A549 (cell line): ENCODE measurements around the gene GAP43. TPM values are rescaled to one million over a fixed set of nuclear protein-coding genes. Genes with fewer than 3 reads are reported as not detected.

Experiments
- ATAC-seq, 2 experiments: fragments of 200-7000 bp in 1 of 2; fragments of >200 bp in 1 of 2; cut with Nextera tagmentation in 1 of 2; cut with Tn5 transposase in 1 of 2; 3 replicates each; pipeline versions ENCODE4 v1.8.0 to v1.9.1; 2018 to 2020; ENCODE audit warnings: mild to moderate bottlenecking in 1 of 2, moderate library complexity in 1 of 2
- CTCF ChIA-PET: fragments of 300-600 bp; sonication (Branson Sonifier 250); formaldehyde crosslinking; extraction: SDS; loops from one replicate; lab custom pipeline; 2021; ENCODE audit warnings: antibody characterized with exemption, inconsistent platforms; lab: Yijun Ruan, JAX
- POLR2A ChIA-PET: fragments of 350-600 bp; formaldehyde crosslinking; extraction: SDS; loops from one replicate; lab custom pipeline; 2021; ENCODE audit warnings: antibody characterized with exemption, inconsistent platforms; lab: Yijun Ruan, JAX
- DNase-seq, 2 experiments: peaks; one replicate each; pipeline versions ENCODE4 v3.0.0 to v3.0.0-alpha.2; 2011 to 2016; ENCODE audit warnings: low read depth in 1 of 2, low spot score in 1 of 2
- FAIRE-seq: peaks from 2 replicates; lab custom pipeline; 2011; peaks lifted over from hg19 to GRCh38; lab: Jason Lieb, UNC
- H3K27ac ChIP-seq, 2 experiments: fragments of >200 bp; sonication (Bioruptor Twin); formaldehyde crosslinking; 3 replicates each; pipeline ENCODE4 v1.5.1; 2016 to 2017
- H3K4me1 ChIP-seq: fragments of >200 bp; sonication (Bioruptor Twin); formaldehyde crosslinking; 3 replicates; pipeline ENCODE4 v1.6.1; 2016
- H3K4me2 ChIP-seq: fragments of >200 bp; sonication (Bioruptor Twin); formaldehyde crosslinking; 3 replicates; pipeline ENCODE4 v1.6.1; 2016
- H3K4me3 ChIP-seq: fragments of >200 bp; sonication (Bioruptor Twin); formaldehyde crosslinking; 3 replicates; pipeline ENCODE4 v1.5.1; 2016
- H3K9me3 ChIP-seq: fragments of >200 bp; sonication (Bioruptor Twin); formaldehyde crosslinking; 3 replicates; pipeline ENCODE4 v1.6.1; 2016
- BHLHE40 ChIP-seq: IDR thresholded peaks from 2 replicates; pipeline ENCODE4 v1.6.1; 2012; ENCODE audit warnings: low read depth, low read length, inconsistent platforms
- CHD2 ChIP-seq: fragments of 150-350 bp; IDR thresholded peaks from 2 replicates; pipeline ENCODE4 v1.6.1; 2014; ENCODE audit warnings: low read length; ENCODE audit not compliant: partially characterized antibody
- CHD4 ChIP-seq: fragments of 200-600 bp; sonication (generic); IDR thresholded peaks from 2 replicates; pipeline ENCODE4 v1.6.1; 2016; ENCODE audit warnings: antibody characterized with exemption, mild to moderate bottlenecking, borderline replicate concordance
- E2F6 ChIP-seq: IDR thresholded peaks from 2 replicates; pipeline ENCODE4 v1.6.1; 2012; ENCODE audit warnings: low read depth, borderline replicate concordance
- GATA3 ChIP-seq: IDR thresholded peaks from 2 replicates; pipeline ENCODE4 v1.6.1; 2012; ENCODE audit warnings: borderline replicate concordance
- JUNB ChIP-seq: fragments of >200 bp; sonication (Bioruptor Twin); formaldehyde crosslinking; IDR thresholded peaks from 2 replicates; pipeline ENCODE4 v1.6.1; 2016
- KDM1A ChIP-seq: fragments of 200-600 bp; sonication (generic); IDR thresholded peaks from 2 replicates; pipeline ENCODE4 v1.6.1; 2016; ENCODE audit warnings: low read depth, mild to moderate bottlenecking
- MAZ ChIP-seq: fragments of 150-350 bp; IDR thresholded peaks from 2 replicates; pipeline ENCODE4 v1.6.1; 2014; ENCODE audit warnings: antibody characterized with exemption, low read depth, low read length, borderline replicate concordance
- NPAS2 ChIP-seq: fragments of 250-450 bp; sonication (Bioruptor Pico); IDR thresholded peaks from 2 replicates; pipeline ENCODE4 v1.8.0; 2022; ENCODE audit warnings: mild to moderate bottlenecking, moderate library complexity, borderline replicate concordance
- NR3C1 ChIP-seq: fragments of >200 bp; sonication (Bioruptor Twin); formaldehyde crosslinking; IDR thresholded peaks from 3 replicates; pipeline ENCODE4 v1.6.1; 2017
- PHF8 ChIP-seq: fragments of 200-600 bp; sonication (generic); IDR thresholded peaks from 2 replicates; pipeline ENCODE4 v1.6.1; 2016; ENCODE audit warnings: low read depth, mild to moderate bottlenecking, antibody characterized with exemption, moderate library complexity, borderline replicate concordance
- POLR2AphosphoS2 ChIP-seq: conservative IDR thresholded peaks from 2 replicates; pipeline ENCODE4 v1.6.1; 2012; ENCODE audit warnings: low read length, improper control_type of control experiment, inconsistent platforms
- REST ChIP-seq: fragments of 200-600 bp; sonication (generic); IDR thresholded peaks from 2 replicates; pipeline ENCODE4 v1.6.1; 2016; ENCODE audit warnings: antibody characterized with exemption, mild to moderate bottlenecking, moderate library complexity
- RNF2 ChIP-seq: fragments of 200-600 bp; sonication (generic); IDR thresholded peaks from 2 replicates; pipeline ENCODE4 v1.6.1; 2016; ENCODE audit warnings: low read depth, mild to moderate bottlenecking, antibody characterized with exemption, moderate library complexity, borderline replicate concordance
- SREBF2 ChIP-seq: fragments of 450-650 bp; IDR thresholded peaks from 2 replicates; pipeline ENCODE4 v1.6.1; 2014; ENCODE audit warnings: mild to moderate bottlenecking, moderate library complexity
- TFCP2L1 ChIP-seq: fragments of 250-450 bp; sonication (Bioruptor Pico); IDR thresholded peaks from 2 replicates; pipeline ENCODE4 v1.5.0; 2021; ENCODE audit warnings: mild to moderate bottlenecking
- ZSCAN20 ChIP-seq: fragments of 250-450 bp; sonication (Bioruptor Pico); IDR thresholded peaks from 2 replicates; pipeline ENCODE4 v1.8.0; 2022; ENCODE audit warnings: mild to moderate bottlenecking, moderate library complexity
- WGBS: methylation state at CpG from one replicate; pipeline ENCODE4 v1.1.6; 2017; ENCODE audit errors: missing lambda C conversion rate; 5-methylcytosine and 5-hydroxymethylcytosine counted together
- polyA plus RNA-seq, 4 experiments: library from polyadenylated mRNA; depleted of rRNA in 3 of 4; stranded (reverse); fragments of >200 nt; fragmentation: RNase III in 1 of 4; extraction: RNeasy Plus Mini Kit Qiagen cat#74134 plus additional on column Dnase treatment in 1 of 4; gene quantifications; 2 replicates in 3 of 4; 3 replicates in 1 of 4; pipeline ENCODE4 v1.2.3, GENCODE V29; 2011 to 2017
- TF ChIP-seq, protein P1 (sequence below): fragments of >200 bp; sonication (Bioruptor Twin); formaldehyde crosslinking; IDR thresholded peaks from 3 replicates; pipeline ENCODE4 v1.6.1; 2016

Gene GAP43
- polyA plus RNA-seq, 2 of the 4 experiments (the other 2 are of a cell fraction) = not detected

DNA sequence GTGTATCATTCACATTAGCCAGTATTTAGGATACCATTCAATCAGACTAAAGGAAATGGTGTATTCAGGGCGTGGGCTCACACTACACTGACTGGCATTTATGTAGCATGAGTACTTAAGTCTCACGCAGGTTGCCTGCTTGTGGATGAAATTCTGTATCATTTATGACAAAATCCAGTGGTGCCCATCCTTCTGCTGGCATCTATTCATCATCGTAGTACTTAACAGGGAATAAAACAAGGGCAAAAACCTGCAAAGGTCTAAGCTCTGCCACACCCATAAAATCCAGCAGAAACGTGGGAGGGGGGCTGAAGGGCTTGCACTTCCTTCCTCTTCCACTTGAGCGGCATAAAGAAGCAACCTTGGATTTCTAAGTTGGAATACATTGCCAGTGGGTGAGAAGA is 2.7 kb downstream of the GAP43 start:
- no peak for TF ChIP-seq GATA3
- TF ChIP-seq JUNB = no peak
- TF ChIP-seq, all 56 proteins: peak for 0
- ATAC-seq (peak in 1 of 2 experiments; percentile 50; a peak in 2 of 6 replicates), DNase-seq (no peak), FAIRE-seq (no peak)
- no peaks in the 10 kb centered on the region for H3K9me3 ChIP-seq
- ChIA-PET CTCF (no interaction called here), POLR2A (no interaction called here)
- no peak overlapping the region for H3K4me2 ChIP-seq
- WGBS = 18% methylated on average over 5 of the region's 5 CpGs
- H3K27ac ChIP-seq = no peak overlapping the region
- no peak overlapping the region for H3K4me3 ChIP-seq
- no peaks in the 10 kb centered on the region for H3K4me1 ChIP-seq

- Histone ChIP-seq H3K4me2 (no peak overlapping the region), H3K9me3 (no peaks in the 10 kb centered on the region), H3K4me3 (no peak overlapping the region)
- no peak for ATAC-seq
- WGBS = 9% methylated on average over 3 of the region's 3 CpGs
- ChIA-PET CTCF (interaction anchor here (1.0 to 1.4 kb wide), 2 partner anchors 12 to 483 kb away, joined by 3 to 4 read pairs; no protein-coding TSS in a partner anchor), POLR2A (no interaction called here)
- no peak for DNase-seq
- TF ChIP-seq NPAS2 (CRISPR knock-in tag) (no peak), E2F6 (no peak), POLR2AphosphoS2 (no peak), CHD2 (no peak), ZSCAN20 (CRISPR knock-in tag) (no peak), PHF8 (no peak), SREBF2 (no peak), REST (no peak), KDM1A (no peak), NR3C1 (no peak), CHD4 (no peak), MAZ (no peak), BHLHE40 (no peak), RNF2 (no peak), TFCP2L1 (CRISPR knock-in tag) (no peak)
- TF ChIP-seq, protein P1, sequence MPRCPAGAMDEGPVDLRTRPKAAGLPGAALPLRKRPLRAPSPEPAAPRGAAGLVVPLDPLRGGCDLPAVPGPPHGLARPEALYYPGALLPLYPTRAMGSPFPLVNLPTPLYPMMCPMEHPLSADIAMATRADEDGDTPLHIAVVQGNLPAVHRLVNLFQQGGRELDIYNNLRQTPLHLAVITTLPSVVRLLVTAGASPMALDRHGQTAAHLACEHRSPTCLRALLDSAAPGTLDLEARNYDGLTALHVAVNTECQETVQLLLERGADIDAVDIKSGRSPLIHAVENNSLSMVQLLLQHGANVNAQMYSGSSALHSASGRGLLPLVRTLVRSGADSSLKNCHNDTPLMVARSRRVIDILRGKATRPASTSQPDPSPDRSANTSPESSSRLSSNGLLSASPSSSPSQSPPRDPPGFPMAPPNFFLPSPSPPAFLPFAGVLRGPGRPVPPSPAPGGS = no peak
- TF ChIP-seq, all 56 proteins: peak for 0
- Histone ChIP-seq H3K4me1 (no peaks in the 10 kb centered on the region), H3K27ac (no peak overlapping the region)
- no peak for FAIRE-seq
Measured at GRCh38 chr3:115626721-115627120, 3.4 kb downstream of the GAP43 start.
